Measurements from ENCODE around the gene LYL1. TPM values are rescaled to one million over a fixed set of nuclear protein-coding genes. Genes with fewer than 3 reads are reported as not detected.

The LYL1 gene
- total RNA-seq, 2 donors from 2014 or later, result 3.6 to 4.5 TPM

DNA sequence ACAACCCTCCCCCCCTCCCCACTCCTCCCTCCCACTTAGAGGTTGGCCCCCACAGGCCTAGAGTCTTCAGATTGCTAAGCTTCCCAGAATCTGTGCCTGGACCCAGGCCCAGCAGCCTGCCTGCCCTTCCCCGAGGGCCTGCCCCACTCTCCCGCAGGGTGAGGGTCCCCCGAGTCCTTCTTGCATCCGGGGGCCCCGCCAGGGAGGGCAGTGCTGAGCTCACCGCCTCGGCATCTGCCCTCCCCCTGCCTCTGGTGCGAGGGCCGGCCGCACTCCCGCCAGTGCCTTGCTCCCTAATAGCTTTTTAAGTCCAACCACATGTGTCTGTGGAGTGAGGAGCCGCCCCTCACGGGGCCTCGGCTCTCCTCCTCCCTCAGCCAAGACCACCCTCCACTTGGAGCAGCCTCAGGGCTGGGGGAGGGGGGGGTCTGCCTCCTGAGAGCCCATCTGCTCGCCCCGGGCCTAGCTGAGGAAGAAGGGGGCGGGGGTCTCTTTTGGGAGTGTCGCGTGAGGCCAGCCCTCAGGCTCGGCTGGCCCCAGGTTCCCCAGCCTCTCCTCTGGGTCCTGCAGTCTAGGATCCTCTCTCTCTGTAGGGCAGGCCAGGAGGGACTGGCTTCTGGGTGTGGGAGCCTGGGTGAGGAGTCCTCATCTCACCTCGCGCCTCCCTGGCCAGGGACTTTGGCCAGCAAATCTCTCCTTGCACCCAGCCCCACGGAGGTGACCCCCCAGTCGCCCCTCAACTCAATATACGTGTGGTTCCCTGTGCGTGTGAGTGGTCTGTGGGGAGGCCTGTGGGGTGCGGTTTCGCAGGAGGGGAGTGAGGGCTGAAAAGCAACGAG lies 47.2 kb downstream of the LYL1 start:
- Histone ChIP-seq H3K9ac (ENCODE audit: low read depth in 2 of 2, low read length in 2 of 2) (peak overlapping the region; percentile 64 to 71), H3K9me3 (no peaks in the 10 kb centered on the region), H3K27ac (peak overlapping the region; percentile 82), H3K4me3 (no peak overlapping the region), H3K27me3 (no peaks in the 10 kb centered on the region), H3K36me3 (no peaks in the 10 kb centered on the region), H3K4me1 (peaks cover 29% of the 10 kb centered on the region)
- intact Hi-C loops (cut with DNase I), result no loop called here
- no peak for DNase-seq
- TF ChIP-seq, protein P1, sequence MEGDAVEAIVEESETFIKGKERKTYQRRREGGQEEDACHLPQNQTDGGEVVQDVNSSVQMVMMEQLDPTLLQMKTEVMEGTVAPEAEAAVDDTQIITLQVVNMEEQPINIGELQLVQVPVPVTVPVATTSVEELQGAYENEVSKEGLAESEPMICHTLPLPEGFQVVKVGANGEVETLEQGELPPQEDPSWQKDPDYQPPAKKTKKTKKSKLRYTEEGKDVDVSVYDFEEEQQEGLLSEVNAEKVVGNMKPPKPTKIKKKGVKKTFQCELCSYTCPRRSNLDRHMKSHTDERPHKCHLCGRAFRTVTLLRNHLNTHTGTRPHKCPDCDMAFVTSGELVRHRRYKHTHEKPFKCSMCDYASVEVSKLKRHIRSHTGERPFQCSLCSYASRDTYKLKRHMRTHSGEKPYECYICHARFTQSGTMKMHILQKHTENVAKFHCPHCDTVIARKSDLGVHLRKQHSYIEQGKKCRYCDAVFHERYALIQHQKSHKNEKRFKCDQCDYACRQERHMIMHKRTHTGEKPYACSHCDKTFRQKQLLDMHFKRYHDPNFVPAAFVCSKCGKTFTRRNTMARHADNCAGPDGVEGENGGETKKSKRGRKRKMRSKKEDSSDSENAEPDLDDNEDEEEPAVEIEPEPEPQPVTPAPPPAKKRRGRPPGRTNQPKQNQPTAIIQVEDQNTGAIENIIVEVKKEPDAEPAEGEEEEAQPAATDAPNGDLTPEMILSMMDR (IDR thresholded peaks at IDR 0.05), result no peak

DNA sequence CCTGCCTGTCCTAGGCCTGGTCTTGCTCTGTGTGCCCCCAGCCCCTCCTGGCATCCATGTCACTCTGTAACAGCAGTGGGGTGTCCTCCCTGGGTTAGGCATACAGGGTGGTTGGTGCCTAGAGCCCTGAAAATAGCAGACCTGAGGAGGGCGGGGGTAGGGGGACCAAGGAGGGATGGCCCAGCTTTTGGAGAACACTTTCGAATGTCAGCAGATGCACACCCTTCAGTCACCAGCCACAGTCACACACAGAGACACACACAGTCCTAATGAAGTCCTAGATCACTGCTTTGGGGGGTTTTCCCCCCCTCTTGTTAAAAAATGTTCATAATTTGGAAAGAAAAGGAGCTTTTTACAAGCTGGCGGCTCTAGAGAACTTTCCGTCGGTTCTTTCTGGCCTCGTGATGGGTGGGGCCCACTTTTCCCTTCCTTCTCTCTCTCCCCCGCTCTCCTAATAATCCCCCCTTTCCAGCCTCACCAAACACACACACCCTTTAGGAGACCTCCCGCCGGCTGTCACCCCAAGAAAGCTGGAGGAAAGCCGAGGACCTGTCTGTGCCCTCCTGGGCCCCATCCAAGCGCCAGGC lies 47.9 kb downstream of the LYL1 start:
- intact Hi-C loops (cut with DNase I), result no loop called here
- H3K9me3 ChIP-seq, result no peaks in the 10 kb centered on the region
- peak overlapping the region; percentile 82 for H3K27ac ChIP-seq
- no peaks in the 10 kb centered on the region for H3K27me3 ChIP-seq
- H3K9ac ChIP-seq (ENCODE audit: low read depth in 2 of 2, low read length in 2 of 2), result peak overlapping the region; percentile 36 to 62
- H3K4me1 ChIP-seq, result peaks cover 29% of the 10 kb centered on the region
- no peaks in the 10 kb centered on the region for H3K36me3 ChIP-seq
- TF ChIP-seq, protein P1 (IDR thresholded peaks at IDR 0.05), result no peak
- no peak for DNase-seq
- H3K4me3 ChIP-seq, result no peak overlapping the region

DNA sequence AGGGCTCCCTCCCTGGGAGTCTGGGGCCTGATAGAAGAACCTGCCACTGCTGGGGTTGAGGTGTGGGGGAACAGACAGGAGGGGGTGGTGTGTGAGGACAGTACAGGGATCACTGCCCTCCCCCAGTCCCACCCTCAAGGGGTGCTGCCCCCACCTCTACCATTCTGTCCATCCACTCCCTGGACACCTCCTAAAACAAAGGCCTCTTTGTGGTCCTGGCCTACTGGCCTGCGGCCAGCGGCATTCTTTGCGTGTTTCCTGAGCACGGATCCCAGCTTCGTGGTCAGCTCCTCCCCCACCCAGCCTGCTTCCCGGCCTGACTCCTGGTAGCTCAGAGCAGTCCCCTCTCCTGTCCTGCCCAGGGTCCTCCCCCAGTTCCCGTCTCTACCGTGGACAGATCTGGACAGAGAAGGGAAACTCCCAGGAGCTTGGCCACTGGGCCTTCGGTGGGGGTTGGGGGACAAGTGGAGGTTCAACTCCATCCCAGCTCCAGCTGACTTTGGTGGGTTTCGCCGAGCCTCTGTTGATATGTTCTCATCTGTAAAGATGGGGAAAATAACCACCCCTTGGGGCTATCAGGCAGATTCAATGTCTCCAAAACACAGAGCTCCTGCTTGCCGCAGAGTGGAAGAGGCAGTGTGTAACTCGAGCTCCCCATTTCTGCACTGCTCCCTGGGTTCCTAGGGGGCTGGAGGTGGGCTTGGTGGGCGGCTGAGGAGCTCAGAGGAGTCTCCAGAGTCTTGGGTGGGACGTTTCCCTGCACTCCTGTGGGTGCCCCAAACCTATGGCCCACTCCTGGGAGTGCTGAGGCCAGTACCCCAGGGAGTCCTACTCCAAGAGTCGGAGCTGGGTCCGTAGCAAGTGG lies 48.7 kb downstream of the LYL1 start:
- no peaks in the 10 kb centered on the region for H3K9me3 ChIP-seq
- peak overlapping the region; percentile 82 for H3K27ac ChIP-seq
- H3K36me3 ChIP-seq, result no peaks in the 10 kb centered on the region
- peak; percentile 70 for DNase-seq
- H3K9ac ChIP-seq (ENCODE audit: low read depth in 2 of 2, low read length in 2 of 2), result peak overlapping the region; percentile 44 to 62
- peaks cover 29% of the 10 kb centered on the region for H3K4me1 ChIP-seq
- TF ChIP-seq, protein P1 (IDR thresholded peaks at IDR 0.05), result no peak
- no peak overlapping the region for H3K4me3 ChIP-seq
- no peaks in the 10 kb centered on the region for H3K27me3 ChIP-seq
- intact Hi-C loops (cut with DNase I), result no loop called here

DNA sequence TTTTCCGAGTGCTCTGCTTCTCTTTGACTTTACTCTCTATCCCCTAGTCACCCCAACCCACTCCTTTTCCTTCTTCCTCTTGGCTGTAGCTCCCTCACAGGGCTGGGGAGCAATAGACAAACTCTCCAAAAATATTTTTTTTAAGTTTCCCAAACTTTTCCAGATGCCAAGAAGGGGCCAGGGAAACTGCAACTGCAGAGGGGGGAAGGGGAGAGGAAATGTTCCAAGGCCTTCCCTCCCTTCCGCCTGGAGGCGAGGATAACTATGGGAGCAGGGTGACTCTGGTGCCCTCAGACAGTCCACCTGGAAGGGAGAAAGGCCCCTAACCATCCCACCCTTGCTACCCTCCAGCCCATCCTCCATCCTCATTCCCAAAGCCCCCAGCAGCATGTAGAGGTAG lies 49.4 kb downstream of the LYL1 start:
- intact Hi-C loops (cut with DNase I), result no loop called here
- no peaks in the 10 kb centered on the region for H3K36me3 ChIP-seq
- peak overlapping the region; percentile 82 for H3K27ac ChIP-seq
- H3K9ac ChIP-seq (ENCODE audit: low read depth in 2 of 2, low read length in 2 of 2), result peak overlapping the region in 1 of 2 donors; percentile 44
- H3K9me3 ChIP-seq, result no peaks in the 10 kb centered on the region
- no peak for DNase-seq
- peaks cover 29% of the 10 kb centered on the region for H3K4me1 ChIP-seq
- no peak overlapping the region for H3K4me3 ChIP-seq
- H3K27me3 ChIP-seq, result no peaks in the 10 kb centered on the region
- TF ChIP-seq, protein P1 (IDR thresholded peaks at IDR 0.05), result no peak

DNA sequence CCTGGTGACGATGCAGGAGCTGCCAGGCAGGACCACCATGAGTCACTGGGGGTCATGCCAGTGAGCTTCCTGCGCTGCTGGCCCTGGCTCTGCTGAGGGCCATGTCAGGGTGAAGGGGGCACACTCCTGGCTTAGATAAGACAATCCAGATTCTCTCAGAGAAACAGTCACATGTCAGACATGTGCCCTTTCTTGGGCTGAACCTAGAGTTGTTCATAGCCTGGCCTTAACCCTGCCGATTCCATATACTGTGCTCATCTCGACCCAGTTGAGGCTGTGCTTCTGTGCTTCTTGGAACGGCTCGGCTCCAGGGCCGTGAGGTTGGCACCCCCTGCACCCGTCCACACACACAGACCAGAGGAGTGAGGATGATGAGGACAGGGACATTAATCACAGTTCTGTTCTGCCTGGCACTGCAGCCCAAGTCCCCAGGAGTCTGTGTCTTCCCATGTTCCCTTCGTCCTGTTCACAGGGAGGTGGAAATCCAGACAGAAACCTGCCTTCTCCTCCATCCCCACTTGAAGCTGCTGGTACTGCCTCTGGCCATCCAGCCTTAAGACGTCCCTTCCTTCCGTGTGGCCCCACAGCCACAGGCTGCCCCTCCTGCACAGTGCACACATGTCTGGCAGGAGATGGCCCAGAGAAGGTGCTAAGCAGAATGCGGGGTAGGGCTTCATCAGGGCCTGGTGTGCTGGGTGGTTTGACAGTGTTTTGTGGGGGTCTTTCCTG lies 50.0 kb downstream of the LYL1 start:
- Histone ChIP-seq H3K9ac (ENCODE audit: low read depth in 2 of 2, low read length in 2 of 2) (peak overlapping the region in 1 of 2 donors; percentile 53), H3K27ac (peak overlapping the region; percentile 82), H3K4me3 (no peak overlapping the region), H3K9me3 (no peaks in the 10 kb centered on the region), H3K36me3 (no peaks in the 10 kb centered on the region), H3K4me1 (peaks cover 29% of the 10 kb centered on the region), H3K27me3 (no peaks in the 10 kb centered on the region)
- TF ChIP-seq, protein P1 (IDR thresholded peaks at IDR 0.05), result no peak
- intact Hi-C loops (cut with DNase I), result no loop called here
- no peak for DNase-seq
